GM13976 (cell line): Measurements from ENCODE around the gene KRT13.

Experiments used
- DNase-seq: peaks from one replicate; pipeline ENCODE4 v3.0.0; 2012; ENCODE audit warnings: low spot score
- in situ Hi-C: fragments of 300-500 bp; cut with MboI; formaldehyde crosslinking; loops from one replicate; pipeline ENCODE4 v1.12.0; 2022; ENCODE audit warnings: low sequenced_read_pairs, mixed read lengths, inconsistent platforms; ENCODE audit not compliant: unreplicated experiment
- TF ChIP-seq, protein P1 (sequence below): IDR thresholded peaks from 2 replicates; pipeline ENCODE4 v1.5.1; 2012; ENCODE audit warnings: borderline replicate concordance, mild to moderate bottlenecking; ENCODE audit not compliant: insufficient read depth; ENCODE audit errors: extremely low read depth, missing control alignments, control extremely low read depth

Gene KRT13

DNA sequence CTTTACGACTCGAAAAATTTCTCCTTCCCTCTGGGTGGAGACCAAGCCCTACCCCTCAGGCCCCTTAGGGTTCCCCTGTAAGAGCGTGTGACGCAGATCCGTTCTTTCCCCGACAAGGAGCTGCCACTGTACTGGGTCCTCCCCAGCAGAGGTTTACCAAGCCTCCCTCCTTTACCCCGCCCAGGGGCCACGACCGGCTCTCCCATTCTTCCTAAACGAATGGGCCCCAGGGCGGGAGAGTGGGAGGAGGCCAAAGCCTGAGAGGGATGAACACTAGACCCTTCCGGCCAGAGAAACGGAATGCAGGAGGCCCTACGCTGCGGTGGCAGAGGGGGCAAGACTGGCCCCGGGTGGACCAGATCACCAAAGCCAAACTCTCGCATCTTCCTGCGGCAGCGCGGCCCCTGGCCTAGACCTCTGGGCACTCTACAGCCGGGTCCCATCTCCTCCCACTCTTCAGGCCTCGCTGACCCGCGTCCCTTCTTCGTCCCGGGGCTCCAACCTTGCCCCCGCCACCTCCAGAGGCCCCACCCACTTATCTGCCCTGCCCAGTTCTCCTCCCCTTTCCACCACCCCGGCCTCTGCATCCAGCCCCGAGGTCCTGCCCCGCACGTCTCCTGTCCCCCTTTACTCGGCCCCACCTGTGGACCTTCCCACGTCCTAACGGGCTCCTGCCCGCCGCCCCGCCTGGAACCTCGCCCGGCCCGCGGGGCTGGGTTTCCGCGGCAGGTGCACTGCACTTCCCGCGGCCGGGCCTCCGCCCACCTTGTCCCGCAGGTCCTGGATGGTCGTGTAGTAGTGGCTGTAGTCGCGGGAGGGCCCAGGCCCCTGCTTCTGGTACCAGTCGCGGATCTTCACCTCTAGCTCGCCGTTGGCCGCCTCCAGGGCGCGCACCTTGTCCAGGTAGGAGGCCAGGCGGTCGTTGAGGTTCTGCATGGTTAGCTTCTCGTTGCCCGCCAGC lies 21.9 kb upstream of the KRT13 start:
- in situ Hi-C loops, result no loop called here
- DNase-seq, result no peak
- TF ChIP-seq, protein P1, sequence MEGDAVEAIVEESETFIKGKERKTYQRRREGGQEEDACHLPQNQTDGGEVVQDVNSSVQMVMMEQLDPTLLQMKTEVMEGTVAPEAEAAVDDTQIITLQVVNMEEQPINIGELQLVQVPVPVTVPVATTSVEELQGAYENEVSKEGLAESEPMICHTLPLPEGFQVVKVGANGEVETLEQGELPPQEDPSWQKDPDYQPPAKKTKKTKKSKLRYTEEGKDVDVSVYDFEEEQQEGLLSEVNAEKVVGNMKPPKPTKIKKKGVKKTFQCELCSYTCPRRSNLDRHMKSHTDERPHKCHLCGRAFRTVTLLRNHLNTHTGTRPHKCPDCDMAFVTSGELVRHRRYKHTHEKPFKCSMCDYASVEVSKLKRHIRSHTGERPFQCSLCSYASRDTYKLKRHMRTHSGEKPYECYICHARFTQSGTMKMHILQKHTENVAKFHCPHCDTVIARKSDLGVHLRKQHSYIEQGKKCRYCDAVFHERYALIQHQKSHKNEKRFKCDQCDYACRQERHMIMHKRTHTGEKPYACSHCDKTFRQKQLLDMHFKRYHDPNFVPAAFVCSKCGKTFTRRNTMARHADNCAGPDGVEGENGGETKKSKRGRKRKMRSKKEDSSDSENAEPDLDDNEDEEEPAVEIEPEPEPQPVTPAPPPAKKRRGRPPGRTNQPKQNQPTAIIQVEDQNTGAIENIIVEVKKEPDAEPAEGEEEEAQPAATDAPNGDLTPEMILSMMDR, result no peak

DNA sequence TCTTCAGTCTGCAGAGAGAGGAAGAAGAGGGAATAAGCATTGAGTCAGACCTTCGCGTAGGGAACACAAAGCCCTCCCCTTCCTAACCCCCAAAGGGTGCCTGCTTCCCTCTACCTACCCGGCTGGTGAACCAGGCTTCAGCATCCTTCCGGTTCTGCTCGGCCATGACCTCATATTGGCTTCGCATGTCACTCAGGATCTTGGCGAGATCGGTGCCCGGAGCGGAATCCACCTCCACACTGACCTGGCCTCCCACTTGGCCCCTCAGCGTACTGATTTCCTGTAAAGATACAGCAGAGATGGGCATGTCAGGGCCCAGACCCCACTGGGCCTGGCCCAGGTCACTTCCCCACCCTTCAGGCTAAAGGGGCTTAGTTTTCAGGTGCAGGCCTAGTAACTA lies 18.8 kb upstream of the KRT13 start:
- no peak for DNase-seq
- TF ChIP-seq, protein P1, result no peak
- in situ Hi-C loops, result no loop called here

DNA sequence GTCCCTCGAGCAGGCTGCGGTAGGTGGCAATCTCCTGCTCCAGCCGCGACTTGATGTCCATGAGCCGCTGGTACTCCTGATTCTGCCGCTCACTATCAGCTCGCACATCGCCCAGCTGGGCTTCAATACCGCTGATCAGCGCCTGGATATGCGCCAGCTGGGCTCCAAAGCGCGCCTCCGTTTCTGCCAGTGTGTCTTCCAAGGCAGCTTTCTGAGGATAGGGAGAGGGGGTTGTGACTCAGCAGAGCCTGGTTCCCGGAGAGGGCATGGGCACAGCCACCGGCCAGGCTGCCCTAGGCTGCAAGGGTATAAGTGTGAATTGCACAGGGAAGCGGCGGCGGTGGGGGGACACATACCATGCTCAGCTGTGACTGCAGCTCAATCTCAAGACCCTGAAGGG lies 18.4 kb upstream of the KRT13 start:
- in situ Hi-C loops, result no loop called here
- no peak for DNase-seq

DNA sequence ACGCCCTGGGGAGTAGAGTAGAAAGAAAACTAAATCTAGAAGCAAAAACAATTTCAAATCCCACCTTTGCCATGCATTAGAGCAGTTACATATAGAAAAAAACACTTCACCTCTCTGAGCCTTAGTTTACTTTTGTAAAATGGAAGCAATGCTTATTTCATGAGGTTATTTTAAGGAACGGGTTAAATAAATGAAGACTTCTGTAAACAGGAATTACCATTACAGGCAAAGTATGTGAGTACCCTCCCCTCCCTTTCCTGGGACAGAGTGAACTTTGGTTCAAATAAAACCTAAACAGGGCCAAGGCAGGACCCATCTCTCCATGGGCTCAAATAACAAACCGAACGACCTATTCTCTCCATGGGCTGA lies 17.8 kb upstream of the KRT13 start:
- DNase-seq, result no peak
- TF ChIP-seq, protein P1, result no peak
- in situ Hi-C loops, result no loop called here

More for the DNA sequence above, 18.4 kb upstream of the KRT13 start:
- TF ChIP-seq, protein P1, result no peak

DNA sequence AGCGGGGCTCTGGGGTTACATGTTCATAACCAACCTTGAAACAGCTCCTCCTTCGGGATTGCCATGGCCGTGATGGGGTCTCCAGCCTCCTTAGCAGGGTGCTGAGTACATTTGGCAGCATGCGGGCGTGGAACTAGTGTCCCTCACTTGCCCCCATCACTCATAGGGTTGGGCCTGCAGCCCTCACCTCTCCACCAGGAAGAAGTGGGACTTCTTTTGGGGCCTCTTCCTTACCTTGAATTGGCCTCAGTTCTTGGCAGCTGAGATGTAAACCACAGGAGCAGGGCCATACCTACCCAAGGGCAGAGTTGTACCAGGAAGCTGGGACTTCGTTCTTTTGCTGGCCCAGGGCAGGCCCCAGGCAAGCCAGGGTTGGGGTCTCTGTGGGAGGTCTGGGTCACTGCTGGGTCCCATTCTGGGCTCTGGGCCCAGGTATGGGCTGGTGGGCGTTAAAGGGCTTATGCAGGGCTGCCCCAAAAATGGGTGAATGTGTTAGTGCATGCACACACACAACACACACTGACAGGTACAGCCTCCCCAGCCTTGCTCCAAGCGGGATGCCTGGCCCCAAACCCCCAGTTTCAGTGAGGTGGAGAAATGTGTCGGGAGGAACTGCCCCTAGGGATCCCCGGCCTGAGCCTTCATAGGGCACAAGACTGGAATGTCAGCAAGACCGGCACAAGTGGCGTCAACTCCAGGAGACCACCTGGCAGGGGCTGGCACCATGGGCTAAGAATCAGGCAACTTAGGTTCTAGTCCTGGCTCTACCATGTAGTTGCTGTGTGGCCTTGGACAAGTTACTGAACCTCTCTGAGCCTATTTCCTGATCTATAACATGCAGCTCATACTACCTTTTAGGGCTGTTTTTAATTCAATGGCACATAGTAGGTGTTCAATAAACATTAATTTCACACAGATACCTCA lies 17.2 kb upstream of the KRT13 start:
- TF ChIP-seq, protein P1, result no peak
- in situ Hi-C loops, result no loop called here
- DNase-seq, result no peak

DNA sequence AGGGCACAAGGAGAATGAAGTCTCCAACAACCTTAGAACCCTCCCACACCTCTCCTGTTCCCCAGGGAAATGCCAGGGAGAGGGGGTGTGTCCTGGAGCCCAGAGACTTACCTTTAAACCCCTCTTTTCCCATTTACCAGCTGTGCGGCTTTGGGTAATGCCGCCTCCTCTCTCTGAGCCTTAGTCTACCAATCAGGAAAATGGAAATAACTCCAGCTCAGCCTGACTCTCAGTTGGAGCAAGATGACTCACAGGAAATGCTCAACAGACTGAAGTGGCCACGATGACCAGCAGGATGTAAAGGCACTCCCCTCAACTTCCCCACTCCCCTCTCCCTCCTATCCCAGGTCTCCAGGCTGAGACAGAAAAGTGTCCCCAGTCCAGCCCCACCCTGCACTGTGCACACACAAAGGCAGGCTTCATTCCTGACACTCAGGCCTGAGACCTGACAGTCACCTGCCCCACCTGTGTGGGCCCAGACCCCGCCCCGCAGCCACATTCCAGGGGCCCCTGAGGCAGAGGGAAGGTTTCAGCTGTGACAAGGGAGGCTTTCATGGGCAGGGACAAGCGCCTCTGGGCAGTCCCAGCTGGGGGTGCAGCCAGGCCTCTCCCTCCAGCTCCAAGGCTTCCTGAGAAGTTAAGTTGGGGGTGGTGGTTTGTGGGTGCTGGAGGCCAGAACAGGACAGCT lies 16.3 kb upstream of the KRT13 start:
- DNase-seq, result no peak
- TF ChIP-seq, protein P1, result no peak
- in situ Hi-C loops, result no loop called here
